ENCODE data around the gene SPDYE2.
"Not testable (repeated sequence)": the region's sequence is repeated elsewhere in the genome, so short reads cannot be mapped to it uniquely, and the experiment has no call there.

Gene SPDYE2

DNA sequence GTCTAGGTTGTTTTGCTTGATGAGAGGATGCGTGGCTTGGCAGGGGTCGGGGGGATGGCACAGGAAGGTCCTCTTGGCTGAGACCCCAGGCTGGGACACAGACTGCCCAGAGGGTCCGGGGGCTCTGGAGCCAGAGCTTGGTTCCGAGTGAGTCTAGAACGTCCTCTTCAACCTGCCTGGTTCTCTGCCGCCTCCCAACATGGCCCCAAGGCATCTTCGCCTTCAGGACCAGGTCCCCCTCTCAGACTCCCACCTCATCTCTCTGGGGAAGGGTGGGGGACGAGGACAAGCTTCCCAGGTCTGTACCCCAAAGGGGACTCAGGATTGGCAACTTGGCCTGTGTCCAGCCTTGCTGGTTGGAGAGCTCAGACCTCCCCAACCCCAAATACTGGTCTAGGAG is 8.9 kb upstream of the SPDYE2 start:
- DNase-seq = not testable (repeated sequence)

GRCh38 chr7:102542771-102543170 is 8.3 kb upstream of the SPDYE2 start:
- not testable (repeated sequence) for DNase-seq

DNA sequence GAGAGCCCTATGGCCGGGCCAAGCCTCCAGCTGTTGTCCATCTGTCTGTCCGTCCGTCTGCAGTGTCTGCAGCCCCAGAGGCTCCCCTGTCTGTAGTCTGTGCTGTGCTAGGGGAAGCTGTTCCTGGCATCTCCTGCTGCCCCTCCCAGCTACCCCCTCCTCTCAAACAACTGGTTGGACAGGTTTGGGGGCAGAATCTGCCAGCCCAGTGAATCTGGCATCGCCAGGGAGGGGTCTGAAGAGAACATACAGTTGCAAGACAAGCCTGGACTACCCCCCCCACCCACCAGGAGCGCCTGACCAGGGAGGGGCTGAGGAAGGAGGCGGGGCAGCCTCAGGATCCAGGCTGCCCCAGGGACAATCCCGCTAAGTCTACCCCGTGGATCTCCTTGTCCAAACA is 7.4 kb upstream of the SPDYE2 start, which contains the start of gene UPK3BL2:
Gene UPK3BL2 (minus strand): TSS at position 101 of the 400 bp plus-strand sequence. CDS start 60 bp downstream, at position 41.
- not testable (repeated sequence) for DNase-seq

DNA sequence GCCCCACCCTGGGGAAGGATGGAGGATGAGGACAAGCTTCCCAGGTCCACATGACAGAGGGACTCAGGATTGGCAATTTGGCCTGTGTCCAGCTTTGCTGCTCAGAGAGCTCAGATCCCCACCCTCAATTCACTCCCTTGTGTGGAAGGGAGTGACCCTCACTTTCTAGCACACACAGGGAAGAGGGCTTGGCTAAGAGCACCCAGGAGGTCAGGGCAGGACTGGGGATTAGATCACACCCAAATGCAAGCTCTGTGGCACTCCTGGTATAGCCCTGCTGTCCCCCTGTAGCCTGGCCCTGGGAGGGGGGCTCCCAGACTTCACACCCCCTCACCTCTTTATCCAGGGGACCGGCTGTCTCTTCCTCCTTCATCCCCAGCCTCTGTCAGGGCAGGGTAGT is 6.7 kb upstream of the SPDYE2 start:
- DNase-seq = not testable (repeated sequence)

DNA sequence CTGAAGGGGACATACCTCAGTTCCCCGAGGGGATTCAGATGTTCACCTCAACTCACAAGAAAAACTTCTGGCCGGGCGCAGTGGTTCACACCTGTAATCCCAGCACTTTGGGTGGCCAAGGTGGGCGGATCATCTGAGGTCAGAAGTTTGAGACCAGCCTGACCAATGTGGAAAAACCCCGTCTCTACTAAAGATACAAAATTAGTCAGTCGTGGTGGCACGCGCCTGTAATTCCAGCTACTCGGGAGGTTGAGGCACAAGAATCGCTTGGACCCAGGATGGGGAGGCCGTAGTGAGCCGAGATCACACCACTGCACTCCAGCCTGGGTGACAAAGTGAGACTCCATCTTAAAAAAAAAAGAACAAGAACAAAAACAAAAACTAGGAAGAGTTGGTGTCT is 5.7 kb upstream of the SPDYE2 start:
- not testable (repeated sequence) for DNase-seq

- not testable (repeated sequence) for DNase-seq
Measured at GRCh38 chr7:102546353-102546752, 4.7 kb upstream of the SPDYE2 start.

DNA sequence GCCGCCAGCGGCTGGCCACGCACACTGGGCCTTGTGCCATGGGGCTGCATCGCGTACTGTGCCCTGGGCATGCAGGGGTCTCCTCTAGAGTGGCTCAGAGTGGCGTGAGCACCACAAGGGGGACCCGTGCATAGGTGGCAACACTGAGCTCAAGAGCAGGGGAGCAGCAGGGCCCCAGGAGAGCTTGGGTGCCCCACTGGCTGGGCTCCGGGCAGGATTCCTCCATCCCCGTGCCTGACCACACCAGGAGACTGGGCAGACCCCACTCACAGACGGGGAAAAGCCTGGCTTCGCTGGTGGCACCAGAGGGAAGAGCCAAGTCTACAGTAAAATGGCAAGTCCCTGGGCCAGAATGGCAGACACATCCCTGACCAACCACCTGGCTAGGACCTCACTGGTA is 17.6 kb downstream of the SPDYE2 start:
- DNase-seq = not testable (repeated sequence)

- DNase-seq = peak; percentile 100
Measured at GRCh38 chr7:102572261-102573239, 21.5 kb downstream of the SPDYE2 start, which contains the start of gene POLR2J3. TSS of gene POLR2J3 (minus strand) at chr7:102572583. CDS start at chr7:102572521, 62 bp downstream.

- not testable (repeated sequence) for DNase-seq
Measured at GRCh38 chr7:102574607-102575006, 23.6 kb downstream of the SPDYE2 start.

DNA sequence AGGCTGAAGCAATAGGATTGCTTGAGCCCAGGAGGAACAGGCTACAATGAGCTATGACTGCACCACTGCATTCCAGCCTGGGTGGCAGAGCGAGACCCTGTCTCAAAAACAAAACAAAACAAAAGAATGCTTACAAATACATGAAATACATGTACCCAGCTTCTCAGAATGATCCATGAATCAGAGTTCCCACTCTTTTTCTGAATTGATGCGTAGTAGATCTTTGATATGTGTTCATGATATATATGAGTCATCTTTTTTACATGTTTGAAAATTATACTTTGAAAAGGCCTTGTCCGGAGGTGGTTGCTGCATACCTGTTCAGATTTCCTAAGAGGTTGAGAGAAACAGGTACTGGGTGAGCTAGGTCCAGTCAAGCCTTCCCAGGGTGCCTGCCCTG is 25.3 kb downstream of the SPDYE2 start:
- not testable (repeated sequence) for DNase-seq

GRCh38 chr7:102577315-102578240 is 26.6 kb downstream of the SPDYE2 start:
- DNase-seq = peak; percentile 55

DNA sequence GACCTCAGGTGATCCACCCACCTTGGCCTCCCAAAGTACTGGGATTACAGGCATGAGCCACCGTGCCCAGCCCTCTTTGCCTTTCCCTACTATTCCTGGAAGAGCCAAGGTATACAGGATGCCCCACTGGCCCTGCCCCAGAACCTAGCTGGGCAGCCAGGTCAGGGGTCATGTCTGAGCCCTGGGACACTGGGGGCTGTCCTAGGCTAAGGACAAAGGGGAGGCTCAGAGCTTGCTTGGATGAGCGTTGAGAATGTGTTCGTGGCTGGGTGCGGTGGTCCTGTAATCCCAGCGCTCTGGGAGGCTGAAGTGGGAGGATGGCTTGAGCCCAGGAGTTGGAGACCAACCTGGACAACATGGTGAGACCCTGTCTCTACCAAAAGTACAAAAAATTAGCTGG is 27.5 kb downstream of the SPDYE2 start:
- peak; percentile 48 for DNase-seq

DNA sequence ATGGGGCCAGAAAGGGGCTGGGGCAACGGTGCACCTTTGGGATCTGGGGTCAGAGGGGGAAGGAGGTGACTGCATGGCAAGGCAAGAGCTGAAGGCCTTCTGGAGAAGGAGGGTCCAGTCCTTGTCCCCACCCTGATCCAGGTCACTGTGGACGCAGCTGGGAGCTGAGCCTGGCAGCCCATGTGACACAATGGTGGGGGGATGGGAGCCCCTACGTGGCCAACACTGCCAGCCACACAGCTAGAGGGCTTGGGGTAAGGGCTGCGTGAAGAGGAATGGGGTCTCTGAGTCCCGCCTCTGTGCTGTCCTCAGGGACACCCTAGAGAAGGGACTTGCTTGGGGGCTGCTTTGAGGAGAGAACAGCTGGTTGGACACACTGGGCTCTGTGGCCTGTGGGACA is 30.7 kb downstream of the SPDYE2 start:
- DNase-seq = not testable (repeated sequence)

DNA sequence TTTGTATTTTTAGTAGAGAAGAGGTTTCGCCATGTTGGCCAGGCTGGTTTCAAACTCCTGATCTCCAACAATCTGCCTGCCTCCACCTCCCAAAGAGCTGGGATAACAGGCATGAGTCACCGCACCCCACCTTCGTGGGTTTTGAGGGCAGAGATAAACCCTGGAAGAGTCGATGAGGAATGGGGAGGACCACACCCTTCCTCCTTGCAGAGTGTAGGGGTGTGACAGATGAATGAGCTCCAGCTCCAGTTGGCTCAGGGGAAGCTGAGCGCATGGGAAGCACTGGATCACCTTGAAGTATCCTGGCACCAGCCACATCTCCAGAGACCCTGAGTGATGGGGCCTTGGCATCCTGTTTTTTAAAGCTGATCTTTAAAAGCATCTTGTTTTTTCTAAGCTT is 32.5 kb downstream of the SPDYE2 start:
- not testable (repeated sequence) for DNase-seq

- DNase-seq = not testable (repeated sequence)
Measured at GRCh38 chr7:102589857-102590256, 38.8 kb downstream of the SPDYE2 start.

GRCh38 chr7:102592477-102593019 is 41.5 kb downstream of the SPDYE2 start:
- not testable (repeated sequence) for DNase-seq

DNA sequence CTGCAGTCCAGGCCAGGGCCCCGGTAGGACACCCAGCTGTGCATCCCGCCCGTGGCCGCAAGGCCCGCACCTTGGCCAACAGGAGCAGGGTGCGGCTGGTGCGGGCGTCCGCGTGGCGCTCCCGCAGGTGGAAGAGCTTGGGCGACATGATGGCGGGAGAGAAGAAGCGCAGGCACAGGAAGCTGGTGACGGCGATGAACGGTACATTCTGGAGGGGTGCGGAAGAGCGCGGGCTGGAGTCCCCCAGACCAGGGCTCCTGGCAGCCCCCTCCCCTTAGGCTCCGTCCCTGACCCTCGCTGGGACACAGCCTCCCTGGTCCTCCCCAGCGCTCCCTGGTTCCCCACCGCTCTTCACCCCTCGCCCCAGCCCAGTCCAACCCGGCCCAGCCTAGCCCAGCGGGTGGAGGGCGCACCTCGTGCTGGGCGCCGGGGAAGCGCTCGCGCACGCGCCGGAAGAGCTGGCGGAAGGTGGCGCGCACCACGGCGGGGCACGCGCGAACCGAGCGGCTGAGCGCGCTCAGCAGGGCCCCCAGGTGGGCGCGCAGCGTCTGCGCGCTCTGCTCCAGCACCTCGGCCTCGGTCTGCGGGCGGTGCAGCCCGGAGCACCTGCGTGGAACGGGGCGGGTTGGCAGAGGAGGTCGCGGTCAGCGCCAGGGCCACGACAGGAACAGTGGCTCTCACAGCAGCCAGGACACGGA is 42.8 kb downstream of the SPDYE2 start:
- not testable (repeated sequence) for DNase-seq

DNA sequence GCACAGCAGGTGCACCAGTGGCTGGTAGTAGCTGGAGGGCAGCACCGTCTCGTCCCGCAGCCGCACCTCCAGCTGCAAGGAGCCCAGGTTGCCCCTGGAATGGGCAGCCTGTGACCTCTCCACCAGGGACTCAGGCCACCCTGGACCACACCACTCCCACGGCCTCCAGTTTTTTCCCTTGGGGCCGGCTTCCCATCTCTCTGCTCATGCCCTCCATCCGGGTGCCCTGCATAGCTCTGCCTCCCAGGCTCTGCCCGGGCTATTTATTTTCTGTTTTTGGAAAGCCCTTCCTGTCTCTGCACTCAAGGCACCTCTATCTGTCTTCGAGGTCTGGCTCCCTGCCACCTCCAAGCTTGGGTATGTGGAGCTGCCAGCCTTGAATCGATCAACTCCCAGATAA is 45.0 kb downstream of the SPDYE2 start:
- DNase-seq = not testable (repeated sequence)

- DNase-seq = not testable (repeated sequence)
Measured at GRCh38 chr7:102599699-102600098, 48.7 kb downstream of the SPDYE2 start.

DNA sequence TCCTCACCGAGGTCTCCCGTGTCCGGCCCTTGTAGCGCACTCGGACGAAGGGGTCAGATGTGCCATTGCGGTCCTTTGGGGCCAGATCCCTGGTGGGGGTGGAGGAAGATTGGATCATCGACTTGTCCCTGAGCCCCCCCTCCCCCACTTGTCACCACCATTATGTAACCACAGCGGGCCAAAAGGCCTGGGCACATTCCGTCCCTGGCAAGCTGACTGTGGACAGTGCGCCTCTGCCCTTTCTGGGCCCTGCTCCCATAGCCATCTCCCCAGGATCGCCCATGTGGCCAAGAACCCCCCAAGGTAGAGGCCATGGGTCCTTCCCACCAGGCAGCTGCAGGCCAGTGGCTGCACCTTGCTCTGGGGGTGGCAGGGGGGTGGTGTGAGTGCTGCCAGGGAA is 51.3 kb downstream of the SPDYE2 start:
- DNase-seq = not testable (repeated sequence)

DNA sequence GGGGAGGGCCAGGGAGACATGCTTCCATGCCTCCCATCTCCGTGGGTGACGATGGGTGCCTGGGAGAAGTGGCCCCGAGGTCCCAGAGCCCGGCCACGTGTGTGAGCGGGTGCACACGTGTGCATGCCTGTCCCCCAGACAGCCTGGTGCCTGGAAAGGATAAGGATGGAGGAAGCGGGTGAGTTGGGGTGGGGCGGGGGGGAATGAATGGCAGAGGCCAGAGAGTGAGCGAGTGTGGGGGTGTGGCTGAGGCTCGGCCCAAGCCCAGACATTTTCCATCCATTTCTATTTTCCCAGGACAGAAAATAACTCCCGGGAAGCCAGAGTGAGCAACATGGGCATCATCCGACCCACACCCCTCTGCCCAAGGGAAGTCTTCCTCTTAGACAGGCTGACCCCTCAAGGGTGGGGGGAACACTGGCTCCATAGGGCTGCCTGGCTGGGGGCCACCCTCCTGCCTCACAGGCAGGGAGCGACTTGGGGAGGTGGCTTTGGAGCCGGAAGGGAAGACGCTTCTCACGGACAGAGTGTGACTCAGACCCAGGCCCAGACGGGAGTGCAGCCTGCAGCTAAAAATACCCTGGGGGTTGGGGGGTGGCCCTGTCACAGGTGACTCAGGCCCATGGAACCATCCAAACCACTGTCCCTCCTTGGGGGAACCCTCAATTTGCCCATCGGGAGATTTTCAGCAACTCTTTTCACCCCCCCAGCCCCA is 53.6 kb downstream of the SPDYE2 start:
- DNase-seq = not testable (repeated sequence)
